ENCODE results near the gene ACKR1.

GRCh38 chr1:159187033-159187432 is 17.6 kb upstream of the ACKR1 start:
- TF ChIP-seq CTCF (conservative IDR thresholded peaks at IDR 0.05 in 1 of 2, IDR thresholded peaks at IDR 0.05 in 1 of 2; ENCODE audit: low read depth in 1 of 2, low read length in 2 of 2) (no peak), EZH2 (IDR thresholded peaks at IDR 0.05; ENCODE audit: low read length, missing control alignments) (no peak)

Measured in fibroblast of lung (primary cell).